Sigmoid colon (tissue), 7 donors: ENCODE data around the gene SEC23B. TPM values are rescaled to one million over a fixed set of nuclear protein-coding genes. Genes with fewer than 3 reads are reported as not detected.

Experiments
- DNase-seq: peaks from one replicate; pipeline ENCODE4 v3.0.0-alpha.2; 2019
- H3K27ac ChIP-seq, 4 donors: fragments of 200-600 bp; sonication (generic); one replicate each; pipeline ENCODE4 v1.5.1; 2016 to 2019; ENCODE audit warnings: mild to moderate bottlenecking in 1 of 4
- H3K27me3 ChIP-seq, 3 donors: fragments of 200-600 bp; sonication (generic); one replicate each; pipeline ENCODE4 v1.5.1; 2019; ENCODE audit warnings: mild to moderate bottlenecking in 1 of 3
- H3K36me3 ChIP-seq, 4 donors: fragments of 200-600 bp; sonication (generic); one replicate each; pipeline ENCODE4 v1.5.1; 2016 to 2019
- H3K4me1 ChIP-seq, 4 donors: fragments of 200-600 bp; sonication (generic); one replicate each; pipeline ENCODE4 v1.5.1; 2017 to 2019
- H3K4me3 ChIP-seq, 4 donors: fragments of 200-600 bp; sonication (generic); one replicate each; pipeline ENCODE4 v1.5.1; 2017 to 2019; ENCODE audit warnings: mild to moderate bottlenecking in 2 of 4, moderate library complexity in 1 of 4
- H3K9me3 ChIP-seq, 4 donors: fragments of 200-600 bp in 3 of 4; sonication (generic) in 3 of 4; one replicate each; pipeline versions ENCODE4 v1.5.1 to v1.6.1; 2013 to 2019
- CTCF ChIP-seq, 4 experiments: fragments of 450-650 bp in 3 of 4; fragments of 200-600 bp in 1 of 4; IDR thresholded peaks; one replicate each; pipeline ENCODE4 v1.5.1; 2016 to 2019; ENCODE audit warnings: antibody characterized with exemption in 4 of 4, mild to moderate bottlenecking in 3 of 4, moderate library complexity in 2 of 4
- EP300 ChIP-seq, 4 donors: sonication (generic); formaldehyde crosslinking; IDR thresholded peaks; one replicate each; pipeline ENCODE4 v1.6.1; 2017; ENCODE audit warnings: antibody characterized with exemption in 4 of 4
- POLR2A ChIP-seq, 2 donors: fragments of 450-650 bp; IDR thresholded peaks; one replicate each; pipeline ENCODE4 v1.6.1; 2016; ENCODE audit warnings: antibody characterized with exemption in 2 of 2, mild to moderate bottlenecking in 2 of 2, moderate library complexity in 2 of 2
- POLR2AphosphoS5 ChIP-seq, 4 donors: sonication (generic); formaldehyde crosslinking; IDR thresholded peaks; one replicate each; pipeline ENCODE4 v1.6.1; 2017; ENCODE audit warnings: antibody characterized with exemption in 4 of 4
- WGBS, 2 donors: extraction: QIAGEN DNeasy Blood & Tissue Kit; methylation state at CpG; one replicate each; pipeline ENCODE4 v1.1.7; 2013; 5-methylcytosine and 5-hydroxymethylcytosine counted together
- intact Hi-C: fragments of 100-400 bp; cut with DNase I; formaldehyde crosslinking; loops from one replicate; pipeline ENCODE4 v1.15.1; 2023
- polyA plus RNA-seq, 3 donors: library from polyadenylated mRNA; stranded (reverse); fragments of 200-250 nt; gene quantifications; one replicate each; pipeline ENCODE4 v1.2.3, GENCODE V29; 2013
- total RNA-seq, 4 donors: library from RNA; depleted of rRNA; stranded (reverse); fragments of >200 nt; gene quantifications; one replicate each; pipeline ENCODE4 v1.1.0, GENCODE V29; 2016
- donor health status: healthy with polysubstance abuse.
- donor health status: Bipolar disorder and iron deficiency.
- donor health status: healthy.

Gene SEC23B
- total and polyA plus RNA-seq, 7 donors: 10.5 to 31.4 (median 14.2) TPM

GRCh38 chr20:18577942-18578341, 70.2 kb downstream of the SEC23B start:
- TF ChIP-seq CTCF (IDR thresholded peaks at IDR 0.05) (no peak), EP300 (IDR thresholded peaks at IDR 0.05) (no peak), POLR2A (IDR thresholded peaks at IDR 0.05) (no peak), POLR2AphosphoS5 (IDR thresholded peaks at IDR 0.05) (no peak)
- Histone ChIP-seq H3K4me3 (no peak overlapping the region), H3K36me3 (no peaks in the 10 kb centered on the region), H3K9me3 (no peaks in the 10 kb centered on the region), H3K27ac (no peak overlapping the region), H3K4me1 (no peaks in the 10 kb centered on the region), H3K27me3 (no peaks in the 10 kb centered on the region)
- WGBS, 2 donors: 77 to 87% methylated on average over 6 of the region's 6 CpGs
- intact Hi-C loops: no loop called here
- no peak for DNase-seq

GRCh38 chr20:18578581-18578980, 70.8 kb downstream of the SEC23B start:
- Histone ChIP-seq H3K9me3 (no peaks in the 10 kb centered on the region), H3K4me1 (no peaks in the 10 kb centered on the region), H3K4me3 (no peak overlapping the region), H3K27me3 (no peaks in the 10 kb centered on the region), H3K27ac (no peak overlapping the region), H3K36me3 (no peaks in the 10 kb centered on the region)
- intact Hi-C loops: no loop called here
- TF ChIP-seq EP300 (IDR thresholded peaks at IDR 0.05): no peak
- no peak for TF ChIP-seq POLR2A (IDR thresholded peaks at IDR 0.05)
- no peak for TF ChIP-seq POLR2AphosphoS5 (IDR thresholded peaks at IDR 0.05)
- TF ChIP-seq CTCF (IDR thresholded peaks at IDR 0.05): no peak
- no peak for DNase-seq
- 60 to 65% methylated on average over 6 of the region's 6 CpGs for WGBS, 2 donors

- Histone ChIP-seq H3K27ac (no peak overlapping the region), H3K9me3 (no peaks in the 10 kb centered on the region), H3K36me3 (no peaks in the 10 kb centered on the region), H3K4me3 (no peak overlapping the region), H3K4me1 (no peaks in the 10 kb centered on the region), H3K27me3 (no peaks in the 10 kb centered on the region)
- DNase-seq: no peak
- no peak for TF ChIP-seq CTCF (IDR thresholded peaks at IDR 0.05)
- no peak for TF ChIP-seq POLR2AphosphoS5 (IDR thresholded peaks at IDR 0.05)
- TF ChIP-seq POLR2A (IDR thresholded peaks at IDR 0.05): no peak
- no peak for TF ChIP-seq EP300 (IDR thresholded peaks at IDR 0.05)
- 95% methylated on average over 4 of the region's 4 CpGs for WGBS, 2 donors
- intact Hi-C loops: loop anchor here (10.0 kb wide), 1 partner anchor 215 kb away; no protein-coding TSS in a partner anchor
Measured at GRCh38 chr20:18580012-18580411, 72.3 kb downstream of the SEC23B start.

- H3K27ac ChIP-seq: no peak overlapping the region
- intact Hi-C loops: loop anchor here (10.0 kb wide), 1 partner anchor 210 kb away; no protein-coding TSS in a partner anchor
- H3K36me3 ChIP-seq: no peaks in the 10 kb centered on the region
- TF ChIP-seq POLR2A (IDR thresholded peaks at IDR 0.05) (no peak), EP300 (IDR thresholded peaks at IDR 0.05) (no peak), POLR2AphosphoS5 (IDR thresholded peaks at IDR 0.05) (no peak)
- no peaks in the 10 kb centered on the region for H3K9me3 ChIP-seq
- H3K27me3 ChIP-seq: no peaks in the 10 kb centered on the region
- peaks cover 0 to 21% (median 7%) of the 10 kb centered on the region in 4 donors for H3K4me1 ChIP-seq
- no peak for DNase-seq
- H3K4me3 ChIP-seq: no peak overlapping the region
- whole genome bisulfite sequencing, 2 donors: 90 to 95% methylated on average over 2 of the region's 2 CpGs
Measured at GRCh38 chr20:18585134-18585533, 77.4 kb downstream of the SEC23B start.

- 0% methylated on average over 88 of the region's 88 CpGs for WGBS, 2 donors
- TF ChIP-seq CTCF (IDR thresholded peaks at IDR 0.05) (peak in 3 of 4 experiments; percentile 8 to 81 (median 46)), POLR2AphosphoS5 (IDR thresholded peaks at IDR 0.05) (peak in 2 of 4 donors; percentile 23 to 29), EP300 (IDR thresholded peaks at IDR 0.05) (no peak), POLR2A (IDR thresholded peaks at IDR 0.05) (no peak)
- Histone ChIP-seq H3K27me3 (no peaks in the 10 kb centered on the region), H3K36me3 (no peaks in the 10 kb centered on the region), H3K27ac (peak within 1 kb of the TSS; percentile 74 to 83 (median 81)), H3K9me3 (no peaks in the 10 kb centered on the region), H3K4me1 (peaks cover 0 to 31% (median 7%) of the 10 kb centered on the region in 4 donors), H3K4me3 (peak within 1 kb of the TSS; percentile 50 to 96 (median 81))
- intact Hi-C loops: loop anchor here (10.0 kb wide), 1 partner anchor 207 kb away; no protein-coding TSS in a partner anchor
- DNase-seq: peak; percentile 96
Measured at GRCh38 chr20:18587665-18588573, 80.2 kb downstream of the SEC23B start, which contains the start of gene DTD1. Gene DTD1, plus strand, starts transcription at chr20:18588054. Its CDS starts 19 bp downstream, at chr20:18588073.
